Renal cortex interstitium (tissue), 11 donors: ENCODE data around the gene EPAS1. TPM values are rescaled to one million over a fixed set of nuclear protein-coding genes. Genes with fewer than 3 reads are reported as not detected.

ENCODE experiments used
- DNase-seq, 11 donors: peaks; one replicate each; pipeline ENCODE4 v3.0.0-alpha.2; 2013; ENCODE audit warnings: low read depth in 9 of 11, low spot score in 4 of 11; ENCODE audit errors: extremely low read depth in 1 of 11
- polyA plus RNA-seq, 3 donors: library from polyadenylated mRNA; unstranded; fragments of 120-200 nt; gene quantifications; one replicate each; pipeline ENCODE4 v1.2.1, GENCODE V29; 2013; ENCODE audit not compliant: insufficient read length in 3 of 3

The EPAS1 gene
- polyA plus RNA-seq, 3 donors: 42.0 to 61.4 (median 47.3) TPM

DNA sequence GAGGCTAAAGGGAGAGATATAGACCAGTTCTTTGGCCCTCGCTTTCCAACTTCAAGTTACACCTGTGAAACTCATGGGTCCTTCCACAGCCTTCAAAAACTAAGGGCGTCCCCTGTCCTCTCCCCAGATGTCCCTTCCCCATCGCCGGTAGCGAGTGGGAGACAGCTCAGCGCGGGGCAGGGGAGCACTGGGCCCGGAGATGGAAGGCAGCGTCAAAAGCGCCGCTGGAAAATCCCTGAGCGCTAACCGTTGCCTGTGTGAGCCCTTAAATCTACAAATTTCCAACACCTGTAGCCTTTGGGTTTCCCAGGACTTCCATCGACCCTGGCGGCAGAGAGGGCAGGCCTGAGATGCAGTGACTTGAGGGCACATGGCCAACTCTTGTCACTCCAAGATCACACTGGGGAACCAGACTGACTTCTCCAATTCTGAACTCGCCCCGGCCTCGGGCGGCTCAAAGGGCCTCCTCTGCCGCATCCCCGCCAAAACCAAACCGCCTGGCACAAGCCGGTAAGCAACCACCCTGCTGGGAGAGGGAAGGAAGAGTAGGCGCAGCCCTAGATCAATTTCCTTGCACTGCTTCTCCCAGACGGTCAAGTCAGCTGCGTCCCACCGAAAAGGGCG is 879 bp upstream of the EPAS1 start:
- no peak for DNase-seq

- DNase-seq: peak in 2 of 11 donors; percentile 18 to 27
Measured at GRCh38 chr2:46297546-46298271, 502 bp downstream of the EPAS1 start.

DNA sequence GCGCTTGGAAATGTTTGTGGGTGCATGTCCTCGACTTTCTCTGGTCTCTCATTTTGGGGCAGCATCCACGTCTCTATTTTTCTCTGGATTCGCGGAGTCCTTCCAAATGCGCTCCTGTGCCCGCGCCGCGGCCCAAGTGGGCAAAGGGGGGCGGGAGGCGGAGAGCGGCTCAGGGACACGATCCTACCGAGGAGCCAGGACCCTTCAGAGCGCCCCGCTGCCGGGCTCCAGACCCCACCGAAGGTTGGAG is 990 bp downstream of the EPAS1 start:
- DNase-seq: no peak

- DNase-seq: peak in 2 of 11 donors; percentile 30 to 33
Measured at GRCh38 chr2:46298522-46299353, 1.5 kb downstream of the EPAS1 start.

DNA sequence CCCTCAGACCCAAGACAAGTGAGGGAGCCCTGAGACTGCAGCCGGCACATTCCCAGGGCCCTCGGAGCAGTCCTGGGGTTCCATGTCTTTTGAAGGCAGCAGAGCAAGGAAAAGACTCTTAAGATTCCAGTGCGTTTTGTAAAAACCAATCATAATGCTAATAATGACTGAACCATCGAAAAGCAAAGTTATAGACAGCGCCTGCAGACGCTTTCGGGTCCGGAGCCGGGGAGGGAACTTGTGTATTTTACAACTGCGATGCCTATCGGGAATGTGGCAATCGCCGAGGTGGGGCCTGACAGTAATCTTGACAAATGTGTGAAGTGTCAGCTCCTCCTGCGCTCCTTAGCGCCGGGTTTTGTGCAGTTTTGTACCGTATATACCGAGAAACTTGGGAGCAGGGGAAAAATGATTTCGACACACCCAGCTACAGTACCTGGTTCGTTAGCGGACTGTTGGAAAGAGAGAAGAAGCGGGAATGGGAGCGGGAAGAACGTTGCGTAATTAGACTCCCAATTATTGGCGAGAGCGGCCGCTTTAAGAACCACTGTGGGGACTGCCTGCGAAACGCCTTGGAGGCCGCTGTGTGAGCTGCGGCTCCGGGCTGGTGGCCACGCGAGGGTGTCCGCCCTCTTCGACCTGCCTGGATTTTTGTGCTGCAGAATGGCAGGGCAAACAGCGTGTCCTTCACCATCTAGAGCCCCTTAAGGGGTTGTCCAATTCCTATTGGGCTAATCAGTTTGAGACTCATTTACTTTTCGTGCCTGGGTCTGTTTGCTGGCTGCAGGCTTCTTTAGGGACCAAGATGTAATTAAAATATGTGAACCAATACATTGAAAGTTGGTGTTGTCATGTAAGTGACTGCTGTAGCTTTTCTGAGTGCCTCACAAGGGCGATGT is 2.4 kb downstream of the EPAS1 start:
- DNase-seq: peak in 3 of 11 donors; percentile 24 to 35 (median 33)

GRCh38 chr2:46300406-46300832 is 3.2 kb downstream of the EPAS1 start:
- DNase-seq: no peak

DNA sequence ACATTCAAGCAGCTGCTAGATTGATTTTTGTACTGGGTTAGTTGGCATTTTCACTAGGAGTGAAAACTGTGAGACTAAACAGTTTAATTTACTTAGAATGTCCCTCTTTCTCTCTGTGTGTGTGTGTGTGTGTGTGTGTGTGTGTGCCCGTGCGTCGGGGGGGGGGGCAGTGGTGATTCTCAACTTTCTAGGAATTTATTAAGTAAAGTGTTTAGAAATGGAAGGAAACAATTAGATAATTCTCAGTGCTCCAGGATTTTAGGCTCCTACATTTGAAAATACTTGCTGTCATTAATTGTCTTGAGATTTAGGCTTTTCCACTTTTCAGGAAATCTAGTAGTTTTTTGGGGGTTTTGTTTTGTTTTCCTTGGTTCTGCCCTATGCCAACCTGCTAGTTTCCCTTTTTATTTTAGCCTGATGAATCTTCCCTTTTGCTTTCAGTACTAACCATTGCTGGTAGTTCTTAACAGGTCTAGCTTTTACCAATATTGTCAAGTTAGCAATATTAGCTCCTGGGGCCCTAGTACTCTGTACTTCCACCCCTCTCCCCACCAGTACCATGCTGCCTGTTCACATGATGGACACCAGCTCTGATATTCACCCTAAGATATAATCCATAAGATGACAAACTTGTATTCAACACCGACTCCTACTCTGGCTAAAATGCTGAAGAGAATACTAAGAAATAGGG is 4.9 kb downstream of the EPAS1 start:
- no peak for DNase-seq

DNA sequence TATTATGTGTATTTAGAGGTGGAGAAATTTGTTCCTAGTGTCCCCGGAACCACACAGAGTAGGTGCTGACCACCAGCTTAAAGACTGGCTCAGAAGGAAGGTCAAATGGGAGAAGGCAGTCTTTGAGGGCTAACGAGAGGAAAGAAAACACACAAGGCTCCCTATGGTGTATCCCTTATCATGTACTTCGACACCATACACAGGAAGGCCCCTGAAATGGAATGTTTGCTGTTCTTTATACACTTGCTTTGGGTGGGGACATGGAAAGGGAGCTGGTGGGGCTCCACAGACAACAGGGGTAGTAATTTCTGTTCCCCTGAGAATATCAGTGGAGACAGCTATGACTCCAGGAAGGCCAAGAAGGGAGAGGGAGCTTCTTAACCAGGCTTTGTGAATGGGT is 6.0 kb downstream of the EPAS1 start:
- no peak for DNase-seq

- DNase-seq: no peak
Measured at GRCh38 chr2:46303822-46304221, 6.6 kb downstream of the EPAS1 start.

DNA sequence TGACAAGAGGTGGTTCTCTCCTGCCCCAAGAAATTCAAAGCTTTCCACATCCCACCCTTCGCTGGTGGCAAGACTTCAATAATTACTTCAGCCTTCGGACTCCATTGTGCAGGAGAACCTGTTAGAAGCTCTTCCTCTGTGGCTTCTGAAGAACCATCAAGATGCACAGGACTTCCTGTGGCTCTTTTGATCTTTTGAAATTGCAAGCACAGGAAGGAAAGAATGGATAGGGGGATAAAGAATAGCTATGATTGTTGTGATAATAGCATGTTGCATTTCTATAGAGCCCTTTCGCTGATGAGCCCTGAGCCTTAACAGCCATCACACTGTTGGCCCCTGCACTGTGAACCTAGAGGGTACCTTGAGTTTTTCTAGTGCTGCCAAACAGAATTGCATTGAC is 7.4 kb downstream of the EPAS1 start:
- DNase-seq: no peak

DNA sequence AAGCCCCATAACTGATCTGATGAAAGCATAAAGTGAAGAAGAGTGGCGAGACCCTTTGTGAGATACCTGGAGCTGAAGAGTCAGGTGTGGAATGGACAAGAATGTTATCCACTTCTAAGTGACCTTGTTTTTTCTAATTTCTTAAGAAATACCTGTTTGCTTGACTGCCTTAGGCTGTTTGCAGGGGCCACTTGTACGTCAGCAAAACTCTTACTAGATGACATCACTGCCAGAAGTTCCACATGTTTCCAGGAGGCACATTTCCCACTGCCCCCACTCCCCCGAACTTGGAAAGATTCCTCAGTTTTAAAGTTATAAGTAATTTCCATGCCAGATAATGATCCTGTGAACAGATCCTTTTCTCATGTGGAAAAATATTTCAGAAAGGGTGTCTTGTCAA is 8.0 kb downstream of the EPAS1 start:
- no peak for DNase-seq

DNA sequence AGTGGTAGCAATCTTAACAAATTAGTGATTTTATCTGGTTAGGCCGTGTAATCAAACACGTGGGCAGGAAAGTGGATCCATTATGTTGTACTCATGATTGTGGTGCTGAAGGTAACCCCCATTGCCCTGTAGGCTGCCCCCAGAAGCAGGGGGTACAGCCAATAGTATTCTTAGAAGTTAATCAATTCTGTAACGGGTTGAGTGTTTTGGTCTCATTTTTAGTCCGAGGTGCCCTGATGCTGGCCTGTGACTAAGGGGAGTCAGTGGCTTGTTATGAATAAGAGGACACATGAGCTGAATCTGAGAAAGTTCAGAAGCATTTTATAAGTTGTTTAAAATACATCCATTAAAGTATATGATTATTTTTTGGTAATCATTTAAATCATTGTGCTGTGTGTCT is 8.6 kb downstream of the EPAS1 start:
- no peak for DNase-seq

DNA sequence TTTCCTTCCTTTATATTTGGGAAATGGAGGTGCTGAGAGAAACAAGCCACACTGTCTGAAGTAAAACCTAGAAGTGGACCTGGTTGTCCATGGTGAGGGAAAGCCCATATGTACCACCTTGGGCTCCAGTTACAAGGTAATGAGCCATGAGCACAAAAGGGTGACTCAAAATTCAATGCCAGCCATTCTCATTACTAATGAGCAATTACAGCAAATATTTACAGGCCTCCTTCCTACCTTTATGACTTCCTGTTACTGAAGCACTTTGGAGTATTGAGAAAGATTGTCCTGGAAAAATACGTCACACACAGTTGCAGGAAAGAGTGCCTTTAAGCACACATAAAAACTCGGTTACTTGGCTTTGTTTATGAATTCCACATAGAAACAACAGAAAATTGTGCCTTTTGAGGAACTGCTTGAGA is 9.1 kb downstream of the EPAS1 start:
- peak in 1 of 11 donors; percentile 37 for DNase-seq

- no peak for DNase-seq
Measured at GRCh38 chr2:46306988-46307655, 9.9 kb downstream of the EPAS1 start.

- DNase-seq: no peak
Measured at GRCh38 chr2:46308081-46308480, 10.9 kb downstream of the EPAS1 start.

DNA sequence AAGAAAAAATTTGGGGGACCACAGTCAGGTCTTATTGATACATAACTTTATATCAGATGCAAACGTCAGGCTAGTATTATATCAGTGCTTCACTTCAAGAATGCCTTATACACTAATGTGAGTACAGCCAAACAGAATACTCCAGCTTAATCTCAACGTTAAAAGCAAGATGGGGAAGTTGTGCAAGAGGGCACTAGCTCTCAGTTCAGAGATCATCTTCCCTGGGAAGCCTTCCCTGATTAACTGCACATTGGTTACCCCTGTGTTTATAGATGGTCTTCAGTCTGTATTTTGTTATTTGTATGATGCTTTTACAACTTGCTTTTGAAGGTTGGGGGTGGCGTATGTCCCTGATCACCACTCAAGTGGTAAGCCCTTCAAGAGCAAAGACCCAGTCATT is 11.4 kb downstream of the EPAS1 start:
- no peak for DNase-seq

DNA sequence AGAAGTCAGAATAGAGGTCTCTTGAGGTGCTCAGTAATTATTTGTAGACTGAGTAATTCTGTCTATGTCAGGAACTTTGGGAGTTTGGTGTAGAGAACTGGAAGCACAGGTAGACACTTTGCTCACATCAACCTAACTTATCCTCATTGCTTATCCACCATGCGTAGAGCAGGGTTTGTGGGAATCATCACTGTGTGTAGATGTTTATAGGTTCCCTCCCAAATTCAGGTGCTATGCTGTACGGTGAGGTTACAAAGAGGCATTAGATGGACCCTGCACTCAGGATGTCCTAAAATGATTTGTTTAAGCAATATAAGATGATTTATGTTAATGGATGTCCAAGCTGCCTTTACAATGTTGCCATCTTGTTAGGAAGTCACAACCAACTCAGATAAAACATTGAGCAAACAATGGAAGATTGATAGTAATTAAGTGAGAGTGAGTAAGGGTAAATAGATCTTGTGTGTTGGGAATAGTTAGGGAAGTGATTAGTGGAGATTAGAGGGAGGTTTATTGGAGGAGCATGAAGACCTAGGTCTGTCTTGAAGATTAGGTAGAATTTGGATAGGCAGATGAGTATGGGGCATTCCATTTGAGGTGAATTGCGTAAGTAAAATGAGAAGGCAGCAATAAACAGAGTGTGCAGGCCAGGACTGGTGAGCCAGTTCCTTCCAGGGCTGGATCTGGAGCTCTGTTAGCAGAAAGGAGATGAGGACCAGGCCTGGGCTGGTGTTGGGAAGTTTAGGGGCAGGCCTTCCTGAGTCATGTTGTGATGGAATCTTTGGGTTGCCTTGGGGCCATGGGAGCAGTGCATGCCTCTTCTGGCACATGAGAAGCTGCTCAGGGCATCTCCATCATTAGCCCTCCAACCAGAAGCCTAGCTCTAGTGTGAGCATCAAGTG is 12.1 kb downstream of the EPAS1 start:
- DNase-seq: no peak
